Activated naive CD8-positive, alpha-beta T cell treated with anti-CD3 and anti-CD28 coated beads, Interleukin-2, amount 10 ng/mL, durations not matched to agents 7 days and 5 days (primary cell): ENCODE results near the gene AHNAK. TPM values are rescaled to one million over a fixed set of nuclear protein-coding genes. Genes with fewer than 3 reads are reported as not detected.
"Not testable (repeated sequence)": the region's sequence is repeated elsewhere in the genome, so short reads cannot be mapped to it uniquely, and the experiment has no call there.

Experiments used
- ATAC-seq: fragments of 150-1000 bp; cut with Tn5 transposase; one replicate; pipeline ENCODE4 v1.10.0; 2021; ENCODE audit warnings: low read depth, moderate library complexity
- POLR2A ChIA-PET: fragments of 350-600 bp; sonication (Branson Sonifier 250); formaldehyde crosslinking; loops from one replicate; lab custom pipeline; 2021; ENCODE audit warnings: antibody characterized with exemption; lab: Charles Lee
- DNase-seq: peaks from one replicate; pipeline ENCODE4 v3.0.0; 2021
- H3K27ac Mint-ChIP-seq: one replicate; pipeline ENCODE4 v1.8.0; 2022; ENCODE audit warnings: mild to moderate bottlenecking, mixed read lengths
- H3K27me3 Mint-ChIP-seq: one replicate; pipeline ENCODE4 v1.8.0; 2022; ENCODE audit warnings: mild to moderate bottlenecking, moderate library complexity, mixed read lengths
- H3K36me3 Mint-ChIP-seq: one replicate; pipeline ENCODE4 v1.8.0; 2021; ENCODE audit warnings: mild to moderate bottlenecking, mixed read lengths
- H3K4me1 Mint-ChIP-seq: one replicate; pipeline ENCODE4 v1.8.0; 2021; ENCODE audit warnings: mixed read lengths
- H3K4me3 Mint-ChIP-seq: one replicate; pipeline ENCODE4 v1.8.0; 2022; ENCODE audit warnings: mild to moderate bottlenecking, moderate library complexity, mixed read lengths
- H3K9me3 Mint-ChIP-seq: one replicate; pipeline ENCODE4 v1.8.0; 2021; ENCODE audit warnings: mixed read lengths
- total RNA-seq, 2 experiments: library from RNA; stranded (reverse); gene quantifications; one replicate each; pipeline ENCODE4 v1.2.3, GENCODE V29; 2021

Gene AHNAK
- total RNA-seq, 2 experiments from 2014 or later: 278 to 344 TPM

DNA sequence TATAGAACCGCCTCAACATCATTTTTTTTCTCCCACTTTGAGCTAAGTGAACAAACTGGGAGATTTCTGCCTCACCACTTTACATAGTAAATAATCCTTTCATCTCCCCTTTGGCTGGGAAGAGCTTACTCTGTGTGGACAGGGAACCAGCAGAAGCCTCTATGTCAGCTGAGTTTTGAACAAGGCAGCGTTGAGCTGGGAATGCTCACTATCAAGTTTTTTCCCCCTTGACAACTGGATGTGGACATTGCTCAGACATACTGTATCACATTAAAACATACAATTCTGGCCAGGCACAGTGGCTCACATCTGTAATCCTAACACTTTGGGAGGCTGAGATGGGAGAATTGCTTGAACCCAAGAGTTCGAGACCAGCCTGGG is 46.0 kb downstream of the AHNAK start:
- no peaks in the 10 kb centered on the region for H3K9me3 Mint-ChIP-seq
- no peak for ATAC-seq

GRCh38 chr11:62499944-62500649 is 46.5 kb downstream of the AHNAK start:
- no peak for ATAC-seq
- no peak overlapping the region for H3K27ac Mint-ChIP-seq
- POLR2A ChIA-PET: interaction anchor here (0.6 kb wide), 1 partner anchor 27 kb away, joined by 3 read pairs; no protein-coding TSS in a partner anchor

More for the DNA sequence above, 46.0 kb downstream of the AHNAK start:
- no peak for DNase-seq
- POLR2A ChIA-PET: interaction anchor here (0.6 kb wide), 1 partner anchor 27 kb away, joined by 3 read pairs; no protein-coding TSS in a partner anchor
- no peak overlapping the region for H3K27ac Mint-ChIP-seq
- H3K4me1 Mint-ChIP-seq: peaks cover 7% of the 10 kb centered on the region
- no peak overlapping the region for H3K4me3 Mint-ChIP-seq
- no peaks in the 10 kb centered on the region for H3K36me3 Mint-ChIP-seq
- peaks cover 47% of the 10 kb centered on the region for H3K27me3 Mint-ChIP-seq

GRCh38 chr11:62499311-62499943 is 47.2 kb downstream of the AHNAK start:
- H3K9me3 Mint-ChIP-seq, POLR2A ChIA-PET, H3K4me1 Mint-ChIP-seq, DNase-seq, H3K36me3 Mint-ChIP-seq, H3K27ac Mint-ChIP-seq, H3K4me3 Mint-ChIP-seq, ATAC-seq: not testable (repeated sequence)
- peaks cover 42% of the 10 kb centered on the region for H3K27me3 Mint-ChIP-seq

More at GRCh38 chr11:62499944-62500649, 46.5 kb downstream of the AHNAK start:
- H3K36me3 Mint-ChIP-seq: no peaks in the 10 kb centered on the region
- no peak for DNase-seq
- peaks cover 7% of the 10 kb centered on the region for H3K4me1 Mint-ChIP-seq
- H3K4me3 Mint-ChIP-seq: no peak overlapping the region
- no peaks in the 10 kb centered on the region for H3K9me3 Mint-ChIP-seq
- peaks cover 43% of the 10 kb centered on the region for H3K27me3 Mint-ChIP-seq

DNA sequence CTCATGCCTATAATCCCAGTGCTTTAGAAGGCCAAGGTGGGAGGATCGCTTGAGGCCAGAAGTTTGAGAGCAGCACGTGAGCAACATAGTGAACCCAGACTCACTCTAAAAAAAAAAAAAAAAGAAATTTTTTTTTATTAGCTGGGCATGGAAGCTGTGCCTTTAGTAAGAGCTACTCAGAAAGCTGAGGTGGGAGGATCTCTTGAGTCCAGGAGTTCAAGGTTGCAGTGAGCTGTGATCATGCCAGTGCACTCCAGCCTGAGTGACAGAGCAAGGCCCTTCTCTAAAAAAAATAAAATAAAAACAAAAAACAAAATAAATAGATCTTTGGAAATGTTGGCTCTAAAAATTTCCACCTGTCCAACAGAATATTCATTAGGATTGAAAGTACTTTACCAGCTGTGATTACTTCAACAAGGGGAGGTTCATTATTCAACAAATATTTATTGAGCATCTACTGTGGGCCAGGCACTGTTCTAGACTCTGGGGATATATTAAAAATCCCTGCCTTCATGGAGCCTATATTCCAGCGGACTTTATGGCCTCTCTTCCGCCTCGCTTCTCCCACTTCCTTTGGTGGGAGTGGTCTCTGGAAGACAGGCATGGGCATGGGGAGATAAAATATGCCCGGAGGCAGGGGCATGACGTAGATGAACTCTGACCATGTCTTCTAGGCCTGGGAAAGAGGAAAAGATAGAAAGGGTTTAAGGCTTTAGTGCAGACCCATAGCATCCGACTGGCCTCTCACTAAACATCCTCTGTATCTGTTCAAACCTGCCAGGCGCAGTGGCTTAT is 47.9 kb downstream of the AHNAK start:
- no peaks in the 10 kb centered on the region for H3K36me3 Mint-ChIP-seq
- peaks cover 35% of the 10 kb centered on the region for H3K27me3 Mint-ChIP-seq
- DNase-seq: no peak
- no peak for ATAC-seq
- POLR2A ChIA-PET: interaction anchor here (0.6 kb wide), 1 partner anchor 700 kb away, joined by 3 read pairs; no protein-coding TSS in a partner anchor
- no peaks in the 10 kb centered on the region for H3K9me3 Mint-ChIP-seq
- no peak overlapping the region for H3K4me3 Mint-ChIP-seq
- H3K4me1 Mint-ChIP-seq: peaks cover 7% of the 10 kb centered on the region
- no peak overlapping the region for H3K27ac Mint-ChIP-seq

GRCh38 chr11:62498031-62498430 is 48.6 kb downstream of the AHNAK start:
- Mint-ChIP-seq H3K27me3 (peaks cover 33% of the 10 kb centered on the region), H3K4me1 (peaks cover 7% of the 10 kb centered on the region), H3K36me3 (no peaks in the 10 kb centered on the region), H3K27ac (no peak overlapping the region), H3K4me3 (no peak overlapping the region), H3K9me3 (no peaks in the 10 kb centered on the region)
- POLR2A ChIA-PET: no interaction called here
- no peak for ATAC-seq
- DNase-seq: no peak

- DNase-seq (no peak), ATAC-seq (no peak)
- H3K27me3 Mint-ChIP-seq: peaks cover 27% of the 10 kb centered on the region
- POLR2A ChIA-PET: no interaction called here
- no peak overlapping the region for H3K27ac Mint-ChIP-seq
- no peak overlapping the region for H3K4me3 Mint-ChIP-seq
- H3K9me3 Mint-ChIP-seq: no peaks in the 10 kb centered on the region
- H3K36me3 Mint-ChIP-seq: no peaks in the 10 kb centered on the region
- peaks cover 4% of the 10 kb centered on the region for H3K4me1 Mint-ChIP-seq
These were observed 49.3 kb downstream of the AHNAK start for GRCh38 chr11:62497132-62497801.

DNA sequence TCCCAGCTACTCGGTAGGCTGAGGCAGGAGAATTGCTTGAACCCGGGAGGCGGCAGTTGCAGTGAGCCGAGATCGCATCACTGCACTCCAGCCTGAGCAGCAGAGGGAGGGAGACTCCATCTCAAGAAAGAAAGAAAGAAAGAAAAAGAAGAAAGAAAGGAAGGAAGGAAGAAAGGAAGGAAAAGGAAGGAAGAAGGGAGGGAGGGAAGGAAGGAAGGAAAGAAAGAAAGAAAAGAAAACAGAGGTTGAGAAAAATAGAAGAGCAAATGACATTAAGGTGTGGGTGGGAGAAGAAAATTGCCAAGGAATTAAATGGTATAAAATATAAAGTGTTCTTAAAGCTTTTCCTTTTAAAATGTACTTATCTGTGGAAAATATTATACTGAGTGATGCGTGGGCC is 49.9 kb downstream of the AHNAK start:
- H3K4me3 Mint-ChIP-seq: no peak overlapping the region
- H3K27ac Mint-ChIP-seq: no peak overlapping the region
- DNase-seq (no peak), ATAC-seq (no peak)
- POLR2A ChIA-PET: no interaction called here
- peaks cover 4% of the 10 kb centered on the region for H3K4me1 Mint-ChIP-seq
- no peaks in the 10 kb centered on the region for H3K9me3 Mint-ChIP-seq
- H3K36me3 Mint-ChIP-seq: no peaks in the 10 kb centered on the region
- peaks cover 21% of the 10 kb centered on the region for H3K27me3 Mint-ChIP-seq

DNA sequence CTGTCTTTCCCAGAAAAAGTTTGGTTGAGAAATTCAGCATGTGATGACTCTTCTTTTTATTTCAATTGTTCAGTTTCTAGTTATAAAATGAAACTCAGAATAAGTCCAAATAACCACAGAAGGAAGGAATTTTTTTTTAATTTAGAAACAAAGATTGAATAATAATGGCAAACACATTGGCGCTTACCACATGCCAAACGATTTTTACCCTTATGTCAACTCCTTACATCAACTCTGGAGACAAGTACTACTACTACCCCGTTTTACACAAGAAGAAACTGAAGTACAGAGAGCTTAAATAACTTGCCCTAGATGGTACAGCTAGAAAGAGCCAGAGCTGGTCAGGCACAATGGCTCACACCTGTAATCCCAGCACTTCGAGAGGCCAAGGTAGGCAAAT is 52.4 kb downstream of the AHNAK start:
- Mint-ChIP-seq H3K27me3 (peaks cover 7% of the 10 kb centered on the region), H3K9me3 (no peaks in the 10 kb centered on the region), H3K4me3 (no peak overlapping the region), H3K36me3 (no peaks in the 10 kb centered on the region), H3K27ac (no peak overlapping the region), H3K4me1 (peaks cover 2% of the 10 kb centered on the region)
- ATAC-seq: no peak
- POLR2A ChIA-PET: no interaction called here
- no peak for DNase-seq

- no peak for ATAC-seq
- DNase-seq: no peak
These were observed 52.8 kb downstream of the AHNAK start for GRCh38 chr11:62493801-62494200.

DNA sequence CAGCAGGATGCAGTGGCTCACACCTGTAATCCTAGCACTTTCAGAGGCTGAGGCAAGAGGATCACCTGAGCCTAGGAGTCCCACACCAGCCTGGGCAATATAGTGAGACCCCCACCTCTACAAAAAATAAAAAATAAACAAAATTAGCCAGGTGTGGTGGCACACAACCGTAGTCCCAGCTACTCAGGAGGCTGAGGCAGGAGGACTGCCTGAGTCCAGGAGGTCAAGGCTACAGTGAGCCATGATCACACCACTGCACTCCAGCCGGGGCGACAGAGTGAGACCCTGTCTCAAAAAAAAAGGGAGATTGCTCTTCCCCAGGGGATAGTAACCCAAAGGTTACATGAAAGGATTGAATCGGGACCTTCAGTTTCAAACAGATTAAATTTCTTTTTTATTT is 54.0 kb downstream of the AHNAK start:
- Mint-ChIP-seq H3K4me1 (peaks cover 5% of the 10 kb centered on the region), H3K27ac (no peak overlapping the region), H3K9me3 (no peaks in the 10 kb centered on the region), H3K36me3 (no peaks in the 10 kb centered on the region), H3K4me3 (no peak overlapping the region), H3K27me3 (peaks cover 7% of the 10 kb centered on the region)
- ATAC-seq: no peak
- DNase-seq: no peak
- POLR2A ChIA-PET: no interaction called here

More at GRCh38 chr11:62493801-62494200, 52.8 kb downstream of the AHNAK start:
- no peaks in the 10 kb centered on the region for H3K36me3 Mint-ChIP-seq
- peaks cover 5% of the 10 kb centered on the region for H3K27me3 Mint-ChIP-seq
- H3K4me3 Mint-ChIP-seq: no peak overlapping the region
- POLR2A ChIA-PET: no interaction called here
- no peak overlapping the region for H3K27ac Mint-ChIP-seq
- H3K9me3 Mint-ChIP-seq: no peaks in the 10 kb centered on the region
- peaks cover 2% of the 10 kb centered on the region for H3K4me1 Mint-ChIP-seq

- Mint-ChIP-seq H3K27ac (no peak overlapping the region), H3K36me3 (no peaks in the 10 kb centered on the region)
These were observed 54.9 kb downstream of the AHNAK start for GRCh38 chr11:62491571-62492329.

GRCh38 chr11:62489204-62489603 is 57.4 kb downstream of the AHNAK start:
- no peaks in the 10 kb centered on the region for H3K36me3 Mint-ChIP-seq
- POLR2A ChIA-PET: interaction anchor here (0.7 kb wide), 1 partner anchor 54 kb away, joined by 5 read pairs; no protein-coding TSS in a partner anchor
- H3K4me3 Mint-ChIP-seq: no peak overlapping the region
- H3K4me1 Mint-ChIP-seq: peaks cover 3% of the 10 kb centered on the region
- ATAC-seq: no peak
- H3K27ac Mint-ChIP-seq: no peak overlapping the region
- H3K9me3 Mint-ChIP-seq: no peaks in the 10 kb centered on the region
- no peak for DNase-seq
- H3K27me3 Mint-ChIP-seq: peaks cover 13% of the 10 kb centered on the region

More at GRCh38 chr11:62491571-62492329, 54.9 kb downstream of the AHNAK start:
- DNase-seq (no peak), ATAC-seq (no peak)
- Mint-ChIP-seq H3K27me3 (peaks cover 9% of the 10 kb centered on the region), H3K4me3 (no peak overlapping the region), H3K9me3 (no peaks in the 10 kb centered on the region), H3K4me1 (peaks cover 6% of the 10 kb centered on the region)
- POLR2A ChIA-PET: interaction anchor here (0.6 kb wide), 1 partner anchor 378 kb away, joined by 4 read pairs; no protein-coding TSS in a partner anchor
